Esophagus squamous epithelium (tissue), 4 donors: Measurements from ENCODE around the gene CD38.

Experiments used
- CTCF ChIP-seq, 6 experiments: fragments of 450-650 bp in 4 of 6; fragments of 200-600 bp in 2 of 6; sonication (generic) in 2 of 6; IDR thresholded peaks; one replicate each; pipeline ENCODE4 v1.5.1; 2016 to 2019; ENCODE audit warnings: antibody characterized with exemption in 6 of 6, mild to moderate bottlenecking in 4 of 6, moderate library complexity in 4 of 6
- POLR2A ChIP-seq, 4 donors: fragments of 450-650 bp; IDR thresholded peaks; one replicate each; pipeline ENCODE4 v1.6.1; 2017; ENCODE audit warnings: antibody characterized with exemption in 4 of 4, mild to moderate bottlenecking in 4 of 4, moderate library complexity in 3 of 4

DNA sequence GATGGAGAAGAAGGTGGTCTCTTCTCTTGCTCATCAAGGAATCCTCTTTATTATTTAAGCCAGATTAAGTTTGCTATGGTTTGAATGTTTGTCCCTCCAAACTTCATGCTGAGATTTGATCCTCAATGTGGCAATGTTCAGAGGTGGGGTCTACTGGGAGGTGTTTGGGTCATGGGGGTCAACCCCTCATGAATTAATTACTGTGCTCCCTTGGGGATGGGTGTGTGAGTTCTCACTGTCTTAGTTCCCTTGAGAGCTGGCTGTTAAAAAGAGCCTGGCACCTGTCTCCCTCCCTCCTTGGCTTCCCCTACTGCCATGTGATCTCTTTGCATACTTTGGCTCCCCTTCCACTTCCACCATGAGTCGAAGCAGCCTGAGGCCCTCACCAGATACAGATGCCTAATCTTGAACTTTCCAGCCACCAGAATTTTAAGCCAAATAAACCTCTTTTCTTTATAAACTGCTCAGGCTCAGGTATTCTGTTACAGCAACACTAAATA is 36.0 kb upstream of the CD38 start:
- TF ChIP-seq CTCF (IDR thresholded peaks at IDR 0.05) (no peak), POLR2A (IDR thresholded peaks at IDR 0.05) (no peak)
